Nephron progenitor cell (in vitro differentiated cells): ENCODE data around the gene MED14.
"Not testable (repeated sequence)": the region's sequence is repeated elsewhere in the genome, so short reads cannot be mapped to it uniquely, and the experiment has no call there.

Source experiments
- DNase-seq: peaks from one replicate; pipeline ENCODE4 v3.0.0; 2021
- H3K27ac Mint-ChIP-seq: 2 replicates; pipeline ENCODE4 v1.8.0; 2021; ENCODE audit warnings: mild to moderate bottlenecking, moderate library complexity, mixed read lengths
- H3K27me3 Mint-ChIP-seq: 2 replicates; pipeline ENCODE4 v1.8.0; 2021; ENCODE audit warnings: mild to moderate bottlenecking, low read depth, mixed read lengths; ENCODE audit not compliant: poor library complexity
- H3K36me3 Mint-ChIP-seq: 2 replicates; pipeline ENCODE4 v1.8.0; 2021; ENCODE audit warnings: low read depth, mixed read lengths
- H3K4me1 Mint-ChIP-seq: 2 replicates; pipeline ENCODE4 v1.8.0; 2021; ENCODE audit warnings: mixed read lengths
- H3K4me3 Mint-ChIP-seq: 2 replicates; pipeline ENCODE4 v1.8.0; 2021; ENCODE audit warnings: mild to moderate bottlenecking, moderate library complexity, mixed read lengths
- H3K9me3 Mint-ChIP-seq: 2 replicates; pipeline ENCODE4 v1.8.0; 2021; ENCODE audit warnings: mild to moderate bottlenecking, moderate library complexity, mixed read lengths
- TF ChIP-seq, protein P1 (sequence below): fragments of 200-600 bp; sonication (generic); IDR thresholded peaks from 2 replicates; pipeline ENCODE4 v1.5.0; 2021; ENCODE audit warnings: antibody characterized with exemption

MED14 gene

GRCh38 chrX:40735325-40736169 lies at the start of gene MED14:
TSS of gene MED14 (minus strand) at chrX:40735542. CDS start at chrX:40735412, 130 bp downstream.
- peak within 1 kb of the TSS; percentile 89 for H3K4me3 Mint-ChIP-seq
- DNase-seq: peak; percentile 85
- no peaks in the 10 kb centered on the region for H3K27me3 Mint-ChIP-seq
- H3K36me3 Mint-ChIP-seq: no peaks in the 10 kb centered on the region
- TF ChIP-seq, protein P1, sequence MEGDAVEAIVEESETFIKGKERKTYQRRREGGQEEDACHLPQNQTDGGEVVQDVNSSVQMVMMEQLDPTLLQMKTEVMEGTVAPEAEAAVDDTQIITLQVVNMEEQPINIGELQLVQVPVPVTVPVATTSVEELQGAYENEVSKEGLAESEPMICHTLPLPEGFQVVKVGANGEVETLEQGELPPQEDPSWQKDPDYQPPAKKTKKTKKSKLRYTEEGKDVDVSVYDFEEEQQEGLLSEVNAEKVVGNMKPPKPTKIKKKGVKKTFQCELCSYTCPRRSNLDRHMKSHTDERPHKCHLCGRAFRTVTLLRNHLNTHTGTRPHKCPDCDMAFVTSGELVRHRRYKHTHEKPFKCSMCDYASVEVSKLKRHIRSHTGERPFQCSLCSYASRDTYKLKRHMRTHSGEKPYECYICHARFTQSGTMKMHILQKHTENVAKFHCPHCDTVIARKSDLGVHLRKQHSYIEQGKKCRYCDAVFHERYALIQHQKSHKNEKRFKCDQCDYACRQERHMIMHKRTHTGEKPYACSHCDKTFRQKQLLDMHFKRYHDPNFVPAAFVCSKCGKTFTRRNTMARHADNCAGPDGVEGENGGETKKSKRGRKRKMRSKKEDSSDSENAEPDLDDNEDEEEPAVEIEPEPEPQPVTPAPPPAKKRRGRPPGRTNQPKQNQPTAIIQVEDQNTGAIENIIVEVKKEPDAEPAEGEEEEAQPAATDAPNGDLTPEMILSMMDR: peak; percentile 34
- peak within 1 kb of the TSS; percentile 99 for H3K27ac Mint-ChIP-seq
- H3K9me3 Mint-ChIP-seq: peaks cover 26% of the 10 kb centered on the region
- peaks cover 40% of the 10 kb centered on the region for H3K4me1 Mint-ChIP-seq

DNA sequence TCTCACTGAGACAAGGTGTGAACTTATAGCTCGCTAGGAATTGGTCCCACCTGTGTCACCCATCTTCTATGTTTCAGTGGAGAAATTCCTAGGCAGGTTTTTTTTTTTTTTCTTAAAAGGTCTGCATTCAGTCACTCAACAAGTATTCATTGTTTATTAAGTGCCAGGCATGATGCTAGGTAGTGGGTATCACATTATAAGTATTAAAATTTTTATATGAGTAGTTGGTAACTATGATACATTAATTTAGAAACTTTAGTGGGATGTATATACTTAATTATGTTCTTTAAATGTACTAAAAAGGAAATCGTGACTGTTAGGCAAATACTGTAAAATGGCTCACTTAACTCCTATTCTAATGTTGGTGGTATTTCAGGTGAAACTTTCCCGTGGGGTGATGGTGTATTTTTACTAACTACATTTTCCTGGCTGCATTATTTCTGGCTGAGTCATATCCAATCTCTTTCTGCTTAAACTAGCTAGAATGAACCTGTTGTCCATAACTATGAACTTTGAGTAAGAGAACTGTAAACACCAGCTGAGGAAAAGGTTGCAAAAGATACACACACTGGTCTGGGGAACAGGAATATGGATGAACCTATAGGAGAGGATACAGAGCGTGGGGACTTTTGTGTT lies 49.3 kb upstream of the MED14 start:
- H3K4me1 Mint-ChIP-seq: no peaks in the 10 kb centered on the region
- peaks cover 30% of the 10 kb centered on the region for H3K9me3 Mint-ChIP-seq
- H3K27me3 Mint-ChIP-seq: peaks cover 6% of the 10 kb centered on the region
- TF ChIP-seq, protein P1: no peak
- no peak for DNase-seq
- no peak overlapping the region for H3K27ac Mint-ChIP-seq
- no peaks in the 10 kb centered on the region for H3K36me3 Mint-ChIP-seq
- no peak overlapping the region for H3K4me3 Mint-ChIP-seq

- peak overlapping the region; percentile 53 for H3K27ac Mint-ChIP-seq
- not testable (repeated sequence) for H3K4me1 Mint-ChIP-seq, H3K36me3 Mint-ChIP-seq, DNase-seq, H3K27me3 Mint-ChIP-seq, H3K4me3 Mint-ChIP-seq
- H3K9me3 Mint-ChIP-seq: peaks cover 27% of the 10 kb centered on the region
Measured at GRCh38 chrX:40782644-40783259, 47.4 kb upstream of the MED14 start.

- TF ChIP-seq, protein P1: no peak
- no peak for DNase-seq
- Mint-ChIP-seq H3K9me3 (peaks cover 17% of the 10 kb centered on the region), H3K27me3 (peaks cover 6% of the 10 kb centered on the region), H3K27ac (no peak overlapping the region), H3K4me1 (no peaks in the 10 kb centered on the region), H3K36me3 (no peaks in the 10 kb centered on the region), H3K4me3 (no peak overlapping the region)
Measured at GRCh38 chrX:40780951-40781350, 45.6 kb upstream of the MED14 start.

- no peak for DNase-seq
- Mint-ChIP-seq H3K4me3 (no peak overlapping the region), H3K27ac (no peak overlapping the region), H3K9me3 (peaks cover 17% of the 10 kb centered on the region), H3K4me1 (no peaks in the 10 kb centered on the region), H3K36me3 (no peaks in the 10 kb centered on the region), H3K27me3 (peaks cover 6% of the 10 kb centered on the region)
- TF ChIP-seq, protein P1: no peak
Measured at GRCh38 chrX:40780082-40780481, 44.7 kb upstream of the MED14 start.

DNA sequence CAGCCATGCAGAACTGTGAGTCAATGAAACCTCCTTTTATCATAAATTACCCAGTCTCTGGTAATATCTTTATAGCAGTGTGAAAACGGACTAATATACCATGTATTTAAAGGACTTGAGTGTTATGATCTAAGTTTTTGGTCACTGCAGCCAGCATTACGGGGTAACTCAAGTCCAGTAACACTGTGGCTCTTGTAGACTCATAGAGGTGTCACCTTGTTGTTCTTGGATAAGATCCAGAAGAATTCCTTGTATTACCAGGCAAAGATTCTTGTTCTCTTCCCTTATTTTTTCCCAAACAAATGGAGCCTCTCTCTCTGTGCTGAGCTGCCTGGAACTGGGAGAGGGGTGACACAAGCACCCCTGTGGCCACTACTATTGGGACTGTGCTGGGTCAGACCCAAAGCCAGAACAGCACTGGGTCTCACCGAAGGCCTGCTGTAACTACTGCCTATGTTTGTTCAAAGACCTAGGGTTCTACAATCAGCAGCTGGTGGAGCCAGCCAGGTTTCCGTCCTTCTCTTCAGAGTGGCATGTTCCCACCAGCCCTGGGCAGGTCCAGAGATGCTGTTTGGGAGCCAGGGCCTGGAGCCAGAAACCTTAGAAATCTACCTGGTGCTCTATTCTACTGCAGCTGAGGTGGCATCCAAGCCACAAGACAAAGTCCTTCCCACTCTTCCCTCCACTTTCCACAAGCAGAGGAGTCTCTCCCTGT lies 43.7 kb upstream of the MED14 start:
- TF ChIP-seq, protein P1: no peak
- Mint-ChIP-seq H3K4me1 (peaks cover under 1% of the 10 kb centered on the region), H3K36me3 (no peaks in the 10 kb centered on the region), H3K27ac (no peak overlapping the region), H3K4me3 (no peak overlapping the region), H3K9me3 (peaks cover 13% of the 10 kb centered on the region), H3K27me3 (peaks cover 3% of the 10 kb centered on the region)
- DNase-seq: no peak
